Panc1 (cell line): ENCODE results near the gene FHIT. TPM values are rescaled to one million over a fixed set of nuclear protein-coding genes. Genes with fewer than 3 reads are reported as not detected.

ENCODE experiments used
- ATAC-seq: fragments of 200-7000 bp; cut with Tn5 transposase; 2 replicates; pipeline ENCODE4 v1.9.1; 2020; ENCODE audit warnings: mild to moderate bottlenecking, moderate library complexity
- BruUV-seq: library from RNA; stranded (reverse); fragments of 400-500 nt; replicated peaks from 2 replicates; lab custom pipeline; 2021; lab: Mats Ljungman, UMichigan
- CTCF ChIA-PET: fragments of 300-600 bp; sonication (Branson Sonifier 250); formaldehyde crosslinking; loops from one replicate; lab custom pipeline; 2022; ENCODE audit warnings: antibody characterized with exemption; lab: Charles Lee
- POLR2A ChIA-PET: fragments of 300-600 bp; sonication (Branson Sonifier 250); formaldehyde crosslinking; loops from one replicate; lab custom pipeline; 2022; ENCODE audit warnings: antibody characterized with exemption; lab: Charles Lee
- DNase-seq: peaks from one replicate; pipeline ENCODE4 v3.0.0-alpha.2; 2010; ENCODE audit warnings: low read depth, low spot score
- H3K27ac ChIP-seq: 2 replicates; pipeline ENCODE4 v1.5.1; 2011; ENCODE audit warnings: mild to moderate bottlenecking, low read length, inconsistent platforms
- H3K27me3 ChIP-seq: fragments of 200-500 bp; sonication (Bioruptor generic); 2 replicates; pipeline ENCODE4 v1.6.0; 2014; ENCODE audit warnings: low read length, inconsistent platforms; ENCODE audit not compliant: control insufficient read depth, insufficient read depth
- H3K36me3 ChIP-seq: fragments of 200-500 bp; sonication (Bioruptor generic); 2 replicates; pipeline ENCODE4 v1.5.1; 2014; ENCODE audit warnings: inconsistent platforms, mild to moderate bottlenecking, low read length, moderate library complexity; ENCODE audit not compliant: control insufficient read depth, insufficient read depth
- H3K4me1 ChIP-seq: 2 replicates; pipeline ENCODE4 v1.5.1; 2011; ENCODE audit warnings: inconsistent platforms, mild to moderate bottlenecking, low read length, moderate library complexity; ENCODE audit not compliant: control insufficient read depth, insufficient read depth
- H3K4me3 ChIP-seq, 2 experiments: 2 replicates each; pipeline ENCODE4 v1.5.1; 2011 to 2012; ENCODE audit warnings: low read depth in 2 of 2, low read length in 2 of 2, mild to moderate bottlenecking in 2 of 2, inconsistent platforms in 1 of 2, moderate library complexity in 1 of 2
- H3K9me3 ChIP-seq: fragments of 200-500 bp; sonication (Bioruptor generic); 2 replicates; pipeline ENCODE4 v1.5.1; 2014; ENCODE audit warnings: low read depth, mild to moderate bottlenecking, inconsistent platforms, low read length, moderate library complexity; ENCODE audit not compliant: control insufficient read depth, insufficient read depth
- CTCF ChIP-seq: fragments of 450-650 bp; IDR thresholded peaks from 2 replicates; pipeline ENCODE4 v1.5.1; 2017; ENCODE audit warnings: mild to moderate bottlenecking
- POLR2AphosphoS5 ChIP-seq: IDR thresholded peaks from 2 replicates; pipeline ENCODE4 v1.6.1; 2012; ENCODE audit warnings: mild to moderate bottlenecking, low read depth, low read length, moderate library complexity
- REST ChIP-seq, 2 experiments: IDR thresholded peaks; 2 replicates each; pipeline ENCODE4 v1.6.1; 2011 to 2012; ENCODE audit warnings: low read depth in 2 of 2, control low read depth in 1 of 2, low read length in 1 of 2, mild to moderate bottlenecking in 1 of 2, moderate library complexity in 1 of 2; ENCODE audit not compliant: insufficient read depth in 1 of 2
- SIN3A ChIP-seq: IDR thresholded peaks from 2 replicates; pipeline ENCODE4 v1.6.1; 2012; ENCODE audit warnings: low read depth, mild to moderate bottlenecking, low read length, moderate library complexity, borderline replicate concordance; ENCODE audit not compliant: insufficient read depth
- TCF7L2 ChIP-seq: IDR thresholded peaks from 2 replicates; pipeline ENCODE4 v1.6.1; 2011; ENCODE audit warnings: mild to moderate bottlenecking, low read depth, low read length, inconsistent platforms
- in situ Hi-C: cut with HindIII; loops from 2 replicates; pipeline ENCODE4 v1.10.0; 2016; ENCODE audit warnings: low sequenced_read_pairs, low pct_unique_long_range_greater_than_20kb
- intact Hi-C: fragments of 100-400 bp; cut with micrococcal nuclease; formaldehyde crosslinking; loops from one replicate; pipeline ENCODE4 v1.10.0; 2022; ENCODE audit not compliant: unreplicated experiment
- total RNA-seq: library from RNA; stranded (reverse); gene quantifications from one replicate; pipeline ENCODE4 v1.2.1, GENCODE V29; 2021; ENCODE audit not compliant: unreplicated experiment

Gene FHIT
- total RNA-seq, 1 experiment from 2014 or later = 2.2 TPM

GRCh38 chr3:59885101-59885500 is 1366.2 kb downstream of the FHIT start:
- Histone ChIP-seq H3K27ac (no peak overlapping the region), H3K9me3 (no peaks in the 10 kb centered on the region), H3K4me1 (no peaks in the 10 kb centered on the region), H3K4me3 (no peak overlapping the region), H3K27me3 (no peaks in the 10 kb centered on the region), H3K36me3 (no peaks in the 10 kb centered on the region)
- TF ChIP-seq CTCF = no peak
- TF ChIP-seq SIN3A = no peak
- no peak for TF ChIP-seq REST (IDR thresholded peaks at IDR 0.05; ENCODE audit: insufficient read depth in 1 of 2, low read depth in 2 of 2, low read length in 1 of 2)
- no peak for TF ChIP-seq POLR2AphosphoS5
- no peak for TF ChIP-seq TCF7L2
- ATAC-seq (no peak), DNase-seq (no peak)
- ChIA-PET CTCF (no interaction called here), POLR2A (no interaction called here)
- in situ Hi-C loops = no loop called here
- BruUV-seq = no TSS peak
- intact Hi-C loops = no loop called here

- intact Hi-C loops = no loop called here
- TF ChIP-seq TCF7L2 = no peak
- no peak for TF ChIP-seq REST (IDR thresholded peaks at IDR 0.05; ENCODE audit: insufficient read depth in 1 of 2, low read depth in 2 of 2, low read length in 1 of 2)
- no peak for TF ChIP-seq SIN3A
- no peak for TF ChIP-seq POLR2AphosphoS5
- no peak for TF ChIP-seq CTCF
- no peaks in the 10 kb centered on the region for H3K27me3 ChIP-seq
- in situ Hi-C loops = no loop called here
- no peaks in the 10 kb centered on the region for H3K4me1 ChIP-seq
- H3K9me3 ChIP-seq = no peaks in the 10 kb centered on the region
- DNase-seq = no peak
- no peak for ATAC-seq
- BruUV-seq = no TSS peak
- no peak overlapping the region for H3K27ac ChIP-seq
- H3K4me3 ChIP-seq = no peak overlapping the region
- POLR2A ChIA-PET = no interaction called here
- H3K36me3 ChIP-seq = no peaks in the 10 kb centered on the region
- CTCF ChIA-PET = no interaction called here
These were observed 1366.8 kb downstream of the FHIT start for GRCh38 chr3:59884409-59884808.
